ENCODE measurements around the gene FXR2. TPM values are rescaled to one million over a fixed set of nuclear protein-coding genes. Genes with fewer than 3 reads are reported as not detected.

FXR2 gene
- total and polyA plus RNA-seq, 9 of the 15 experiments (the other 6 are each of a cell fraction or from before 2014, with no cell fraction given): 2.0 to 49.3 (median 24.5) TPM

DNA sequence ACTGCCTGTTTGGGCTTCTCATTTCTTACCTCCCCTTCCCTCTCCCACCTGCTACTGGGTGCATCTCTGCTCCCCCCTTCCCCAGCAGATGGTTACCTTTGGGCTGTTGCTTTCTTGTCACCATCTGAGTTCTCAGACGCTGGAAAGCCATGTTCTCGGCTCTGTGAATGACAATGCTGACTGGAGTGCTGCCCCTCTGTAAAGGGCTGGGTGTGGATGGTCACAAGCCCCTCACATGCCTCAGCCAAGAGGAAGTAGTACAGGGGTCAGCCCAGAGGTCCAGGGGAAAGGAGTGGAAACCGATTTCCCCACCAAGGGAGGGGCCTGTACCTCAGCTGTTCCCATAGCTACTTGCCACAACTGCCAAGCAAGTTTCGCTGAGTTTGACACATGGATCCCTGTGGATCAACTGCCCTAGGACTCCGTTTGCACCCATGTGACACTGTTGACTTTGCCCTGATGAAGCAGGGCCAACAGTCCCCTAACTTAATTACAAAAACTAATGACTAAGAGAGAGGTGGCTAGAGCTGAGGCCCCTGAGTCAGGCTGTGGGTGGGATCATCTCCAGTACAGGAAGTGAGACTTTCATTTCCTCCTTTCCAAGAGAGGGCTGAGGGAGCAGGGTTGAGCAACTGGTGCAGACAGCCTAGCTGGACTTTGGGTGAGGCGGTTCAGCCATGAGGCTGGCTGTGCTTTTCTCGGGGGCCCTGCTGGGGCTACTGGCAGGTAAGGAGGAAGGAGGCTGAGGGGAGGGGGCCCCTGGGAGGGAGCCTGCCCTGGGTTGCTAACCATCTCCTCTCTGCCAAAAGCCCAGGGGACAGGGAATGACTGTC is 35.5 kb downstream of the FXR2 start, which contains the start of gene CD68 (continued):
- TF ChIP-seq ERF (CRISPR knock-in tag; IDR thresholded peaks at IDR 0.05) (peak; percentile 81; the same call in 1 of the 2 replicates), MEF2A (IDR thresholded peaks at IDR 0.05; ENCODE audit: control insufficient read depth, low read depth, low read length) (no peak), ZC3H8 (IDR thresholded peaks at IDR 0.05) (no peak), SP2 (IDR thresholded peaks at IDR 0.05; ENCODE audit: extremely low read depth, low read depth, low read length, poor library complexity, severe bottlenecking) (no peak), NONO (IDR thresholded peaks at IDR 0.05; ENCODE audit: low read depth in 2 of 2, low read length in 1 of 2) (no peak), TSC22D4 (tag; IDR thresholded peaks at IDR 0.05) (no peak), ELF4 (CRISPR knock-in tag; IDR thresholded peaks at IDR 0.05) (no peak), VEZF1 (CRISPR knock-in tag; IDR thresholded peaks at IDR 0.05) (peak; percentile 46), MTA3 (IDR thresholded peaks at IDR 0.05; ENCODE audit: borderline replicate concordance) (no peak), ZNF695 (CRISPR knock-in tag; IDR thresholded peaks at IDR 0.05) (no peak), CGGBP1 (CRISPR knock-in tag; IDR thresholded peaks at IDR 0.05) (no peak), XRCC4 (IDR thresholded peaks at IDR 0.05; ENCODE audit: extremely low read depth, insufficient read depth, insufficient read length) (no peak), WHSC1 (IDR thresholded peaks at IDR 0.05; ENCODE audit: low read length) (no peak)
- TF ChIP-seq, protein P1, sequence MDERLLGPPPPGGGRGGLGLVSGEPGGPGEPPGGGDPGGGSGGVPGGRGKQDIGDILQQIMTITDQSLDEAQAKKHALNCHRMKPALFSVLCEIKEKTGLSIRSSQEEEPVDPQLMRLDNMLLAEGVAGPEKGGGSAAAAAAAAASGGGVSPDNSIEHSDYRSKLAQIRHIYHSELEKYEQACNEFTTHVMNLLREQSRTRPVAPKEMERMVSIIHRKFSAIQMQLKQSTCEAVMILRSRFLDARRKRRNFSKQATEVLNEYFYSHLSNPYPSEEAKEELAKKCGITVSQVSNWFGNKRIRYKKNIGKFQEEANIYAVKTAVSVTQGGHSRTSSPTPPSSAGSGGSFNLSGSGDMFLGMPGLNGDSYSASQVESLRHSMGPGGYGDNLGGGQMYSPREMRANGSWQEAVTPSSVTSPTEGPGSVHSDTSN (CRISPR knock-in tag; IDR thresholded peaks at IDR 0.05; ENCODE audit: low read depth): no peak
- TF ChIP-seq, protein P1 (tag; conservative IDR thresholded peaks at IDR 0.05; ENCODE audit: low read depth): no peak
- TF ChIP-seq, protein P2, sequence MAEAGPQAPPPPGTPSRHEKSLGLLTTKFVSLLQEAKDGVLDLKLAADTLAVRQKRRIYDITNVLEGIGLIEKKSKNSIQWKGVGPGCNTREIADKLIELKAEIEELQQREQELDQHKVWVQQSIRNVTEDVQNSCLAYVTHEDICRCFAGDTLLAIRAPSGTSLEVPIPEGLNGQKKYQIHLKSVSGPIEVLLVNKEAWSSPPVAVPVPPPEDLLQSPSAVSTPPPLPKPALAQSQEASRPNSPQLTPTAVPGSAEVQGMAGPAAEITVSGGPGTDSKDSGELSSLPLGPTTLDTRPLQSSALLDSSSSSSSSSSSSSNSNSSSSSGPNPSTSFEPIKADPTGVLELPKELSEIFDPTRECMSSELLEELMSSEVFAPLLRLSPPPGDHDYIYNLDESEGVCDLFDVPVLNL (CRISPR knock-in tag; IDR thresholded peaks at IDR 0.05; ENCODE audit: low read depth): no peak
- TF ChIP-seq, protein P3, sequence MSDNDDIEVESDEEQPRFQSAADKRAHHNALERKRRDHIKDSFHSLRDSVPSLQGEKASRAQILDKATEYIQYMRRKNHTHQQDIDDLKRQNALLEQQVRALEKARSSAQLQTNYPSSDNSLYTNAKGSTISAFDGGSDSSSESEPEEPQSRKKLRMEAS (CRISPR knock-in tag; IDR thresholded peaks at IDR 0.05): no peak; the same call in none of the 2 replicates

Data from K562 (cell line).